HG03378 (cell line): Measurements from ENCODE around the gene ARHGDIG.

Experiments
- ATAC-seq: cut with Tn5 transposase; IDR thresholded peaks from one replicate; pipeline ENCODE4 v1.9.1; 2021; ENCODE audit warnings: mild to moderate bottlenecking, moderate library complexity; ENCODE audit not compliant: unreplicated experiment

ARHGDIG gene

DNA sequence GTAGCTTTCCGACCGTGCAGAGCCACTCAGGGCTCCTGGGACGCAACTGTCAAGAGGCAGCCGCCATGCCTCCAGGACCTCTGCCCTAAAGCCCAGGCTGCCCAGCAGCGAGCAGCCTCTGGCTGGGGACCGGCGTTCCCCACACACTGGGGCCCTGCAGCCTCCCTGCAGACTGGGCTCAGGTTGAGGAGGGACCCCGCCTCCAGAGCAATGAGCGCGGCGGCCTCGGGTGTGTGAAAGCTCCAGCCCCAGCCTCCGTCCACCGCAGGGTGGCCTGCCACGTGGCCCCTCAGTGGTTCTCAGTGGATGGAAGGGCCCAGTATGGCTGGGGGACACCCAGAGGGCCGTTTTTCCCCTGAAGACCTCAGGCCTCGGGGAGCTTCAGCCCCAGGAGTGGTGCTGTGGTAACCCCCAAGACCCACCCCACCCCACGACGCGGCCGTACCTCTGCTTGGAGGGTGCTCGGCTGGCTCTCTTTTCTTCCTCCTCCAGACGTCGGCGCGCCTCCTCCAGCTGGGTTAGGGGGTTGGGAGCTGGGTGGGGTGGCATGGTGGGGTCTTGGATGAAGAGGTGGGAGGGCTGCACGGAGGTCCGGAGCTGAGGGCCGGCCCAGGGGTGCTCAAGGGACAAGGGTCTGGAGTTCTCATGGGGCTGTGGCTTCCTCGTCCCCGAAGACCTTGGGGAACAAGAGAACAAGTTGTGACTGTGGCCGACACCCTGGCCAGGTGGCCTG, 12.8 kb downstream of the ARHGDIG start:
- no peak for ATAC-seq

DNA sequence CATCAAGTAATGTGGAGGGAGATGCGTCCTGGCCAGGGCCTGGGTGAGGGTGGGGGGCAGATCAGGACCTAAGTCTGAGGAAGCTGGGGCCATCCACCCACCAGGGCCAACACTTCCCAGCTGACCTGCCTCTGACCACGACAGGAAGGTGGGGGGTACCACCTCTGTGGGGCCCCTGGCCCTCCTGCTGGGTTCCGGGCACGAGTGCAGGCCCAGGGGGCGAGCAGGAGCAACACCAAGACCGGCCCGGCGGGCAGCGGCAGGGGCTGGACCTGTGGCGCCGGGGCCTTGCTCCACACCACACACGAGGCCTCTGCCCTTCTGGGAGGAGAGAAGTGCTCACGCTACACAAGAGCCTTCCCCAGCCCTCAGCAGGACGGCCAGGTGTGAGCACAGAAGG, 15.9 kb downstream of the ARHGDIG start:
- ATAC-seq: no peak

DNA sequence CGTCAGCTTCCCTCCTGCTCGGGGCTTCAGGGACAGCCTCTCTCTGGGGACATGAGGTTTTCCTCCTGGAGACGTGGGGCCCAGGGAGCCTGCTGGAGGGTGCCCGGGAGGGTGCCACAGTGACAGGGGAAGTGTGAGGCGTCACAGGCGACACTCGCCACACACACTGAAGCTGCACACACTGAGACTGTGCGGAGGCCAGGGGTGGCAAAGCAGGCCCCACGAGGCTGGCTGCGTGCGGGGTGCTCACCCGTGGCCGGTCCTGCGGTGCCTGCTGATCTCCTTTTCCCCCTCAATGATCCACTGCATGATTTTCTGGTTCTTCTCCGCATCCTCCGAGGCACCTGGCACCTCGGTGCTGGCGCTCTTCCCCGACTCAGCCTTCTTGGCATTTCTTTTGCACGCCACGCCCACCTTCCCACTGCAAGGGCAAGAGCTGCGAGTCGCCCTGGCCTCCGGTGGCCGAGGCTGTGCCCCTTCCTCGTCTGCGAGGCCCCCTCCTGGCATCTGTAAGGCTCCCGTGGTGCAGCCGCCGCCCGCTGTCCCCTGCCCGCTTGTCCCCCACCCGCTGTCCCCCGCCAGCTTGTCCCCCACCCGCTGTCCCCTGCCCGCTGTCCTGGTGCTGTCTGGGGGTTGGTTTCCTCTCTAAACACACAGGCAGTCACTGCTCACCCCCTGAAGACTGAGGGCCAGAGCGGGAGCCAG, 16.6 kb downstream of the ARHGDIG start:
- ATAC-seq: no peak

DNA sequence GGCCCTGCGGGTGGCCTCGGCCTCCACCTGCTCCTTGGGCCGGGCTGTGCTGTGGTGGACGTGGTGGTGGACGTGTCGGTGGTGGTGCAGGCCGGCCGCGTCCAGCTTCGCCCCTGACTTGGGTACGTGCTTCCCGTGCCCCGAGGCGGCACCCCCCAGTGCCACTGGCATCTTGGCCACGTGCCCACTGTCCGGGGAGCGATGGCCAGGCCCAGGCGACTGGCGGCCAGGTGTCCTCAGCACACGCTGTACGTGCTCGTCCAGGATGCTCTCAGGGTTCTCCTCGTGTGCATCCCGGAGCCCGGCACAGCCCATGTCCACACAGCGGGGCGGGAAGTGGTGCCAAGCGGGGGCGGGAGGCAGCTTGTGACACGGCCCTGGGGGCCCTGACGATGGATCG, 17.4 kb downstream of the ARHGDIG start:
- ATAC-seq: no peak

DNA sequence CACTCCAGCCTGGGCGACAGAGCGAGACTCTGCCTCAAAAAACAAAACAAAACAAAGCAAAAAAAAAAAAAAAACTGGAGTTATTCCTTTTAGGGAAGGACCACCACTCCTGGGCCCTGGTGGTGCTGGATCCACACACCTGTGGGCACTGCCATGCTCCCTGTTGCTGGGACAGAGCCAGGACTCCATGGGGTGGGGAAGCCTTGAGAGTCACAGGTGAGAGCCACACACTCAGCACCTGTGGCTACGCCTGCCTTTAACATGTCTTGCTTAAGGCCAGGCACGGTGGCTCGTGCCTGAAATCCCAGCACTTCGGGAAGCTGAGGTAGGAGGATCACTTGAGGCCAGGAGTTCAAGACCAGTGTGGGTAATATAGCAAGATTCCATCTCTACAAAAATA, 20.8 kb downstream of the ARHGDIG start:
- ATAC-seq: no peak

DNA sequence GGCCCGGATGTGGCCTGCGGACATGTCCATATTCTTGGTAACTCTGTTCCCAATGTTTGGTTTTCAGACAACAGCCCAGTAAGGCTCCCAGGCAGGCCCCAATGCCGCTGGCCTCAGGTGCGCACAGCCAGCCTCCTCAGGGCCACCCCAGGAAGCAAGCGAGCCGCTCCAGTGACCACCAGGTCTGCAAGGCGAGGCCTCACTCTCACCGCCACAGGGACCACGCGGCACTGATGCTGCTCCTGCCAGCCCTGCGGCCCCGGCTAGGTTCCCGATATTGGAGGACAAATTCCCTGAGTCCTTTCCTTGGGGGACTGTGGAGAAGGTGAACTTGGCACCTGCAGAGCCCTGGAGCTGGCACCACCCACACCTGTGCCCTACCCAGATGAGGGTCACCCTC, 21.6 kb downstream of the ARHGDIG start:
- no peak for ATAC-seq

DNA sequence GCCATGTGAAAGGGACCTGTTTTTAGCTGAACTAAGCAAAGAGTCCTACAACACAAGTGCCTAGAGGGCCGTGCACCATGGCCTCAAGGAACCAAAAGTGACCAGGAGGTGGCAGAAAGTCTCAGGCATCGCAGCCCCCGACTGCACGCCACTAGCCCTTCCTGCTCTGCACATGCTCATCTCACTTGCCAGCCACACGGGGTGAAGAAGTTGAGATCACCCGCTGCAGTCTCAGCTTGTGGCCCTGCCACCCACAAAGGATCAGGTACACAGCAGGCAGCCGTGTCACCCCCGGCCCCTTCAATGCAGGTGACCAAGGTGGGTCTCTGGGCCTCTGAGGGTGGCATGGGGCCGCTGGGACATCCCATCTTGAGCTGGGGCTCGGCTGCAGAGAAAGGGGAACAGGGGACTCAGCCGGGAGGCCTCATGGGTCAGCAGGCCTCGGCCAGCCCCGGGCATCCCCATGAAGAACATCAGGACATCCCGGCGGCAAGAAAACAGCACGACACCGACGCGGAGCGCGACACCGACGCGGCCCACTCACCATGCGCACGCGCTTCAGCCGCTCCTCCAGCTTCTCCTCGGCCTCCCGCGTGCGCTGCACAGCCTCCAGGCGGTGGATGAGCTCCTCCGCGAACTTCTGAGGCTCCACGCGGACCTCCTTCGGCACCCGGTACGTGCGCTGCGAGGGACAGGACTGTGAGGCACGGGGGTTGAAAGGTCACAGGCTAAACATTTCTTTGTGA, 23.5 kb downstream of the ARHGDIG start:
- no peak for ATAC-seq

DNA sequence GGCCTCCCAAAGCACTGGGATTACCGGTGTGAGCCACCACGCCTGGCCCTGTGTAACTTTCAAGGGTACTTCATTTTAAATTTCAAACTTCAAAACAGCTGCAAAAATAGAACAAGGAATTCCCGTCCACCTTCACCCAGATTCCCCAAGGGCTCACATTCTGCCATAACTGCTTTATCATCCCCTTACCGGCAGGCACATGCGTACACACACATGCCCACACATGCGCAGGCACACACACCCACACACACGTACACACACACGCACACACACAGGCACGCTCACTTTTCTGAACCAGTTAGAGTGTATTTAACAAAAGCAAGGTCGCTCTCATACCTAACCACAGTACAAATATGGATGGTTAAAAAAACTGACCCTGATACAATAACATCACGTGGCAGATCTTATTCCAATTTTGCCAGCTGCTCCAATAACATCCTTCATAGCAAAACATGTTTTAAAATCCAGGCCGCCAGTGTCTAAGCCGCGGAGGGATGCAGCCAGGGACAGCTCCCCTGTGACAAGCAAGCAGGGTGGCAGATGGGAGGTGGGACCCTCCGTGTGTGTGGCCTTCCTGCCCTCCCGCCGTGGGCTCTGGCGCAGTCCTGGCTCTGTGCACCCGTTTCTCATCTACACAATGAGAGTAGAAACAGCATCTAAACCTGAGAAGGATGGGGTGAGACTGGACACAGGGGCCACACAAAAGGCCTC, 25.7 kb downstream of the ARHGDIG start:
- no peak for ATAC-seq

DNA sequence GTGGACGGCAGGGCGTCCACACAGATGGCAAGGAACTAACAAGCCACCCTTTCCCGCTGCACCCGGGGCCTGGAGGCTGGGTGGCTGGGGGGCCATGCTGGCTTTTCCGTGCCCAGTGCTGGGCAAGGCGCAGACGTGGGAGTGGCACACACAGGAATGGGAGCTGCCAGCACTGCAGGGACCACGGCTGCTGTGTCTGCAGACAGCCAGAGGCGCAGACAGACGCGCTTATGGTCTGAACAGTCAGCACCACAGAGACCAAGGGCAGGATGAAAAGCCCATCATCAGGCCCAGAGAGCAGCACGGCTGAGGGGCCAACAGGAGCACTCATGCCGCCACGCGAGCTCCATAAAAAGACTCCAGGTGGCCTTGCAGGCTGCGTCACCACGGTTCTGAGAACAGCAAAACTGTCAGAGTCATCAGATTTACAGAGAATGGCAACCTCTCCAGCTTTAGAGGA, 26.6 kb downstream of the ARHGDIG start:
- ATAC-seq: no peak

DNA sequence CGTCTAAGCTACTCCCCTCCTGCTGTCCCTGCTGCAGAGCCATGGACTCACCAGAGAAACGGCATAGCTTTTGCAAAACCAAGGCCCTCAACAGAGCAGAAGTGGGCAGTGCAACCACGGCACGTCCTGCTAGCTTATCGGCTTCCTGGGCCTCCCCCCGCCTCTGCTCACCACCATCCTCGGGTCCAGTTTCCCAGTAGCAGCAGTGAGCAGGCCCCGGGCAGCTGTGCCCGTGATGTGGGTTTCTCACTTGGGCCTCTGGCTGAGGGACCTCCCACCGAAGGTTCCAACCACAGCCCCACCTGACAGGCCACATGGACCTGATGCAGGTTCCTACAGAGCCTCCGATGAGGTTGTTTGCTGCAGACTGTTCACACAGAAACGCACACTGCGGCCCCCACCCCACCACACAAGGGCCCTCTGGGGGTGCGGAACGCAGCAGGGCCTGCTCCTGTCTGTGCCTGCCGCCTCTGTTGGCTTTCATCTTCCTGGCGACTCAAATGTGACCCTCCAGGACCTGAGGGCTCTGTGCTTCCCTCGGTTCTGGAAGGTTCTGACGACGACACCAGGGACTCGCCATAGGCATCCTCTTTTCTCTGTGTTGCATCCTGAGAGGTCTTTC, 27.4 kb downstream of the ARHGDIG start:
- ATAC-seq: no peak

DNA sequence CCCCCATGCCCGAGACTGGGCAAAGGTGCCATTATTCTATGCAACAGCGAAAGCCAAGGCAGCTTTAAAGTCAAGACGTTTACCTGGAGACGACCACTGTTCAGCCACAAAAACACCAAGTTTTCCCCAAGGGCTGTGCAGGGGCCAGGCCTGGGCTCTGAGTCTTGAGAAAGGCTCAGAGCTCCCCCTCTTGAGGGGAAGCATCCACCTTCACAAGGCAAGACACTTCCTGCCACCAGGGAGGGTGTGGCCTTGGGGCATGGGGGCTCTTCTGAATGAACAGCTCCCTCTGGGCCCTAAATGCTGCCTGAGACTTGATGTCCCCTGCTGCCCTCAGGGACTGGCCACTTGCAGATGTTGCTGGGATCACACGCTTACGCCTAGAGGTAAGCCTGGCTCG, 29.1 kb downstream of the ARHGDIG start:
- ATAC-seq: no peak

DNA sequence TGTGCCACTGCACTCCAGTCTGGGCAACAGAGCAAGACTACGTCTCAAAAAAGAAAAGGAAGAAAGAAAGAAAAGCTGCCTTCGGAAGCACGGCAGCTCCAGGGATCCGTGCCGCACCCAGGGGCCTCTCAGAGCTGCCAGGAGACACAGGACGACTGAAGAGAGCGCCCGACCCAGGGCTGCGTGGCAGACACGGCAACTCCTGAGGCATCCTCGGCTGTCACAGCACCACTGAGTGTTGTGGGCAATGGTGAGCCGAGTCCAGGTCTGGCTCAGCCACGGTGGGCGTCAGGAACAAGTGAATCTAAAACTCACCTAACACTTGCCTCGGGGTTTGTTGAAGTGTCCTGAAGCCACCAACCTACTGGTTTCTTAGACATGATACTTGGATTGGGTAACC, 31.3 kb downstream of the ARHGDIG start:
- ATAC-seq: no peak

DNA sequence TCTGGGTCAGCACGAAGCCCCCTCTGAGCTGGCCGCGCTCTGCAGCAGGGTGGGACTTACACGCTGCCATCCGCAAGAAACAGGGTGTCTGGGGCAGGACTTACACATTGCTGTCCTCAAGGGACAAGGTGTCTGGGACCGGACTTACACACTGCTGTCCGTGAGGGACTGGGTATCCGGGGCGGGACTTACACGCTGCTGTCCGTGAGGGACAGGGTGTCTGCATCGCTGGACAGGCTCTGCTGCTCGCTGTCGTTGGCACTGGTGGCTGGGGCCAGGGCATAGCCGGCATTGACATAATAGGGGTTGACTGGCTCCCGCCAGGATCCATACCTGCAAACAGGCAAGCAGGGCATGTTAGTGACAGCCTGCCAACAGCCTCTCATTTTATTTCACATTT, 34.0 kb downstream of the ARHGDIG start:
- no peak for ATAC-seq

DNA sequence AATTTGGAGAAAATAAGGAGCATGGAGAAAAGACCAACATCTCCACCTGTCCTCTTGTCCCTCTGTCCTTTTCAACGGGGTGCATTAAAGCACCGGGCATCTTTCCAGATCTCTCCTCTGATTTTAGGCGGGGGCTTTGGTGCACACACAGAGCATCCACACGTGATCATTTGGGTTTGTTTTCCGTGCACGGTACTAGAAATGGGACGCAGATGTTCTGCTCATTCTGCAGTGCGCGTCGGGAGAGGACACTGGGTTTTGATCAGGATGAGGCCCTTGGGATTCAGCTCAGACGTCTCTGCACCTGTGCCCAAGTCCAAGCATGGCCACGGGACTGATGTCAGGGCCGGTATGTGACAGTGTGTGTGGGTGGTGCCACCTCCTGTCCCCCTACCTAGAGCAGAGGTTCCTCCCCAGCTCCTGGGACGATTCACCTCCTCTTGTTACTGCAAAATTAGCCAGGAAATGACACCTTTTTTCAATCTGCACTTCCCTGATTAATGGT, 34.5 kb downstream of the ARHGDIG start:
- ATAC-seq: no peak

DNA sequence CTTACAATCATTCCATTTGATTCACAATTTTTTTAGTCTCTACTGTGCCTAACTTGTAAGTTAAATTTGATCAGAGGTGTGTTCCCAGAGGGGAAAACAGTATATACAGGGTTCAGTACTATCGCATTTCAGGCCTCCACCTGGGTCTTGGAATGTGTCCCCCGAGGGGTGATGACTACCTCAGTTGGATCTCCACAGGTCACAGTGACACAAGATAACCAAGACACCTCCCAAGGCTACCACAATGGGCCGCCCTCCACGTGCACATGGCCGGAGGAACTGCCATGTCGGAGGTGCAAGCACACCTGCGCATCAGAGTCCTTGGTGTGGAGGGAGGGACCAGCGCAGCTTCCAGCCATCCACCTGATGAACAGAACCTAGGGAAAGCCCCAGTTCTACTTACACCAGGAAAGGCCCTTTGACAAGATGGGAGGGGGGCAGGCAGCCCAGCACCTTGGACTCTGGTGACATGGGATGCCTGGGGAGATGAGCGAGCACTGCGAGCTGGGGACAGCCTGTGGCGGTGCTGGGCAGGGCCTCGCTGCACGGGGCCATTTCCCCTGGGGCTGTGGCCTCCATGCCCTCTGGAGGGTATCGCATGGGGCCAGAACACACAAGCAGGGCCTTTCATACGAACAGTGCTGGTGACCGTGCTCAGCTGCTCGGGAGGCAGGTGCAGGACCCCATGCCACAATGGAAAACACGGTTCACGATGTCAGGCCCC, 36.5 kb downstream of the ARHGDIG start:
- no peak for ATAC-seq

DNA sequence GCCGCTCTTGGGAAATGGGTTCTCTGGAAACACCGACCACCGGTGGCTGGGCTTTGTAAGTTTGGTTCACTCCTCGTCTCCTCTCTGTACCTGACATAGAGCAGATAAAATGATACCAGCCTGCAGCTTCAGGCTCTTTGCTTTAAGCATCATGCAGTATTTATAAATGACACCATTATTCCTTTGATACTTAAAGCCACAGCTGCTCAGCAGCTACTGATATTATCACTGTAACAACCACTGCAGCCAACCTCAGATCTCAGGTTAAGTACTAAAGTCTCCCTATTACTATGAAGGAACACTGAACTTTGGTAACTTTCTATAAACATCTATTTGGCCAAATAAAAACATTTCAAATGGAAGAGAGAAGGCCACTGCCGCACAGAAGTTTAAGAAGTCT, 37.2 kb downstream of the ARHGDIG start:
- no peak for ATAC-seq

DNA sequence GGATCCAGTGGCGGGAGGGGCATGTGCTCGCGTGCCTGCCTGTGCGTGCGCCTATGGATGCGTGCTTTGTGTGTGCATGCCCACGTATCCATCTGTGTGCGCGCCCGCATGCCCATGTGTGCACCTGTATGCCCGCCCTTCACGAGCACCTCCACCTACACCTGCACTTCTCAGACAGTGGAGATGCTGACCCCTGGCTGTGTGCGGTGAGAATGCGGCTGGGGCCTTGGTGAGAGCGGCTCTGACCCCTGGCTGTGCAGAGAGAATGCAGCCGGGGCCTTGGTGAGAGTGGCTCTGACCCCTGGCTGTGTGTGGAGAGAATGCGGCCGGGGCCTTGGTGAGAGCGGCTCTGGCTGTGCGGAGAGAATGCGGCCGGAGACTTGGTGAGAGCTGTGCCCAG, 38.2 kb downstream of the ARHGDIG start:
- ATAC-seq: no peak

DNA sequence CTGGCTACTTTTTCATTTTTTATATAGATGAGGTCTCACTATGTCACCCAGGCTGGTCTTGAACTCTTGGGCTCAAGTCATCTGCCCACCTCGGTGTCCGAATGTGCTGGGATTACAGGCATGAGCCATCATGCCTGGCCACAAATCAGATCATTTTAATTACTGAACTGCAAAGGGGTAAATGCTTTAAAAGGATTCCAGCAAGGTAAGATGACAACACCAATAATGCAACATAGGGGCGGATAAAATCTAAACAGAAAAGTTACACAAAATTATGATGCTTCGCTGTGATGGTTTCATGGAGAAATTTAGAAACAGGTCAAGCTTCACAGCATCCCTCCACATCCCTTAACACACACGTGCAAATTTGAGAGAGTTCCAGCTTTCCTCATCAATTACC, 39.8 kb downstream of the ARHGDIG start:
- ATAC-seq: no peak

DNA sequence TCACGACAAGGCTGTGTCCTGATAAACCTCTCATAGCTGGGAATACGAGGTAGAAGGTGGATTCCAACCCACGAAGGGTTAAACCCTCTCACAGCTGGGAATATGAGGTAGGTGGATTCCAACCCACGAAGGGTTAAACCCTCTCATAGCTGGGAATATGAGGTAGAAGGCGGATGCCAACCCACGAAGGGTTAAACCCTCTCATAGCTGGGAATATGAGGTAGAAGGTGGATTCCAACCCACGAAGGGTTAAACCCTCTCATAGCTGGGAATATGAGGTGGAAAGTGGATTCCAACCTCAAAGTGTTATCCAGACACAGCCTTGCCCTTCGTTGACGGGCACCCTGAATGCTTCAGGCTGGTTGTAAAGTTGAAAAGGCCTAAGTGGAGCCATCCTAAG, 41.1 kb downstream of the ARHGDIG start:
- no peak for ATAC-seq
